ENCODE data around the gene OTOL1. TPM values are rescaled to one million over a fixed set of nuclear protein-coding genes. Genes with fewer than 3 reads are reported as not detected.

OTOL1 gene
- total RNA-seq, 4 donors from 2014 or later = not detected

- H3K4me1 ChIP-seq = no peaks in the 10 kb centered on the region
- intact Hi-C loops (cut with DNase I) = no loop called here
- no peak for DNase-seq (ENCODE audit: extremely low spot score)
- H3K27me3 ChIP-seq = no peaks in the 10 kb centered on the region
- TF ChIP-seq POLR2AphosphoS5 (IDR thresholded peaks at IDR 0.05) = no peak
- no peak for TF ChIP-seq POLR2A (IDR thresholded peaks at IDR 0.05; ENCODE audit: low read depth)
- H3K27ac ChIP-seq (replicated peaks in 1 of 4) = no peak overlapping the region
- no peak overlapping the region for H3K4me3 ChIP-seq
- H3K36me3 ChIP-seq = no peaks in the 10 kb centered on the region
- H3K9me3 ChIP-seq = peaks cover 0 to 21% (median 9%) of the 10 kb centered on the region in 4 donors
Measured at GRCh38 chr3:161462138-161462537, 34.5 kb upstream of the OTOL1 start.

- H3K36me3 ChIP-seq = no peaks in the 10 kb centered on the region
- no peak for TF ChIP-seq POLR2A (IDR thresholded peaks at IDR 0.05; ENCODE audit: low read depth)
- TF ChIP-seq EP300 (IDR thresholded peaks at IDR 0.05) = no peak
- no peak for TF ChIP-seq POLR2AphosphoS5 (IDR thresholded peaks at IDR 0.05)
- no peak for TF ChIP-seq CTCF (IDR thresholded peaks at IDR 0.05)
- 88% methylated on average over 1 of the region's 1 CpG for WGBS
- H3K27me3 ChIP-seq = no peaks in the 10 kb centered on the region
- H3K27ac ChIP-seq (replicated peaks in 1 of 4) = no peak overlapping the region
- no peaks in the 10 kb centered on the region for H3K4me1 ChIP-seq
- intact Hi-C loops (cut with DNase I) = no loop called here
- H3K4me3 ChIP-seq = no peak overlapping the region
- no peak for DNase-seq (ENCODE audit: extremely low spot score)
- no peaks in the 10 kb centered on the region for H3K9me3 ChIP-seq
Measured at GRCh38 chr3:161471211-161471610, 25.4 kb upstream of the OTOL1 start.

GRCh38 chr3:161474139-161474538 lies 22.5 kb upstream of the OTOL1 start:
- no peaks in the 10 kb centered on the region for H3K9me3 ChIP-seq
- no peaks in the 10 kb centered on the region for H3K36me3 ChIP-seq
- H3K4me3 ChIP-seq = no peak overlapping the region
- WGBS = 84% methylated on average over 2 of the region's 2 CpGs
- TF ChIP-seq POLR2AphosphoS5 (IDR thresholded peaks at IDR 0.05) (no peak), CTCF (IDR thresholded peaks at IDR 0.05) (no peak), POLR2A (IDR thresholded peaks at IDR 0.05; ENCODE audit: low read depth) (no peak), EP300 (IDR thresholded peaks at IDR 0.05) (no peak)
- no peak for DNase-seq (ENCODE audit: extremely low spot score)
- no peaks in the 10 kb centered on the region for H3K4me1 ChIP-seq
- no peak overlapping the region for H3K27ac ChIP-seq (replicated peaks in 1 of 4)
- no peaks in the 10 kb centered on the region for H3K27me3 ChIP-seq
- intact Hi-C loops (cut with DNase I) = no loop called here

- Histone ChIP-seq H3K4me1 (no peaks in the 10 kb centered on the region), H3K4me3 (no peak overlapping the region), H3K36me3 (no peaks in the 10 kb centered on the region), H3K27ac (replicated peaks in 1 of 4) (no peak overlapping the region), H3K9me3 (no peaks in the 10 kb centered on the region), H3K27me3 (no peaks in the 10 kb centered on the region)
- no peak for TF ChIP-seq EP300 (IDR thresholded peaks at IDR 0.05)
- TF ChIP-seq POLR2A (IDR thresholded peaks at IDR 0.05; ENCODE audit: low read depth) = no peak
- intact Hi-C loops (cut with DNase I) = no loop called here
- WGBS = 81% methylated on average over 4 of the region's 4 CpGs
- DNase-seq (ENCODE audit: extremely low spot score) = no peak
Measured at GRCh38 chr3:161474741-161475140, 21.9 kb upstream of the OTOL1 start.

GRCh38 chr3:161475206-161475605 lies 21.4 kb upstream of the OTOL1 start:
- no peak for DNase-seq (ENCODE audit: extremely low spot score)
- no peak overlapping the region for H3K4me3 ChIP-seq
- no peaks in the 10 kb centered on the region for H3K27me3 ChIP-seq
- no peak overlapping the region for H3K27ac ChIP-seq (replicated peaks in 1 of 4)
- H3K36me3 ChIP-seq = no peaks in the 10 kb centered on the region
- no peak for TF ChIP-seq EP300 (IDR thresholded peaks at IDR 0.05)
- no peaks in the 10 kb centered on the region for H3K4me1 ChIP-seq
- intact Hi-C loops (cut with DNase I) = no loop called here
- H3K9me3 ChIP-seq = no peaks in the 10 kb centered on the region

- H3K27ac ChIP-seq (replicated peaks in 1 of 4) = no peak overlapping the region
- intact Hi-C loops (cut with DNase I) = no loop called here
- H3K36me3 ChIP-seq = no peaks in the 10 kb centered on the region
- H3K9me3 ChIP-seq = no peaks in the 10 kb centered on the region
- no peak for TF ChIP-seq POLR2A (IDR thresholded peaks at IDR 0.05; ENCODE audit: low read depth)
- TF ChIP-seq CTCF (IDR thresholded peaks at IDR 0.05) = no peak
- no peak for TF ChIP-seq EP300 (IDR thresholded peaks at IDR 0.05)
- TF ChIP-seq POLR2AphosphoS5 (IDR thresholded peaks at IDR 0.05) = no peak
- H3K4me3 ChIP-seq = no peak overlapping the region
- H3K4me1 ChIP-seq = no peaks in the 10 kb centered on the region
- no peaks in the 10 kb centered on the region for H3K27me3 ChIP-seq
- no peak for DNase-seq (ENCODE audit: extremely low spot score)
Measured at GRCh38 chr3:161475905-161476304, 20.7 kb upstream of the OTOL1 start.

Measured in esophagus muscularis mucosa (tissue), 4 donors.